ENCODE measurements around the gene SERPINA5.

Gene SERPINA5

GRCh38 chr14:94562022-94562421 lies 19.2 kb upstream of the SERPINA5 start:
- Mint-ChIP-seq H3K9me3 (no peaks in the 10 kb centered on the region), H3K36me3 (ENCODE audit: low read depth) (no peaks in the 10 kb centered on the region), H3K27ac (no peak overlapping the region), H3K27me3 (ENCODE audit: low read depth, poor library complexity) (peaks cover 17% of the 10 kb centered on the region), H3K4me1 (no peaks in the 10 kb centered on the region), H3K4me3 (no peak overlapping the region)
- no peak for TF ChIP-seq CTCF (IDR thresholded peaks at IDR 0.05)
- DNase-seq = no peak

GRCh38 chr14:94562941-94563883 lies 18.0 kb upstream of the SERPINA5 start:
- no peaks in the 10 kb centered on the region for H3K9me3 Mint-ChIP-seq
- H3K4me3 Mint-ChIP-seq = no peak overlapping the region
- no peak for DNase-seq
- H3K27me3 Mint-ChIP-seq (ENCODE audit: low read depth, poor library complexity) = peaks cover 20% of the 10 kb centered on the region
- no peaks in the 10 kb centered on the region for H3K4me1 Mint-ChIP-seq
- H3K36me3 Mint-ChIP-seq (ENCODE audit: low read depth) = no peaks in the 10 kb centered on the region
- H3K27ac Mint-ChIP-seq = no peak overlapping the region
- no peak for TF ChIP-seq CTCF (IDR thresholded peaks at IDR 0.05)

- H3K27me3 Mint-ChIP-seq (ENCODE audit: low read depth, poor library complexity) = peaks cover 26% of the 10 kb centered on the region
- no peak for DNase-seq
- no peak overlapping the region for H3K27ac Mint-ChIP-seq
- H3K4me3 Mint-ChIP-seq = no peak overlapping the region
- no peaks in the 10 kb centered on the region for H3K9me3 Mint-ChIP-seq
- TF ChIP-seq CTCF (IDR thresholded peaks at IDR 0.05) = no peak
- H3K36me3 Mint-ChIP-seq (ENCODE audit: low read depth) = no peaks in the 10 kb centered on the region
- H3K4me1 Mint-ChIP-seq = no peaks in the 10 kb centered on the region
Observed at GRCh38 chr14:94564381-94564780, 16.8 kb upstream of the SERPINA5 start.

- no peaks in the 10 kb centered on the region for H3K36me3 Mint-ChIP-seq (ENCODE audit: low read depth)
- no peaks in the 10 kb centered on the region for H3K9me3 Mint-ChIP-seq
- H3K27me3 Mint-ChIP-seq (ENCODE audit: low read depth, poor library complexity) = peaks cover 22% of the 10 kb centered on the region
- no peak for TF ChIP-seq CTCF (IDR thresholded peaks at IDR 0.05)
- no peak overlapping the region for H3K4me3 Mint-ChIP-seq
- no peak overlapping the region for H3K27ac Mint-ChIP-seq
- H3K4me1 Mint-ChIP-seq = peaks cover 14% of the 10 kb centered on the region
- no peak for DNase-seq
Observed at GRCh38 chr14:94568186-94568585, 13.0 kb upstream of the SERPINA5 start.

- peaks cover 27% of the 10 kb centered on the region for H3K4me1 Mint-ChIP-seq
- no peak for DNase-seq
- H3K27ac Mint-ChIP-seq = no peak overlapping the region
- H3K27me3 Mint-ChIP-seq (ENCODE audit: low read depth, poor library complexity) = peaks cover 22% of the 10 kb centered on the region
- no peak overlapping the region for H3K4me3 Mint-ChIP-seq
- no peaks in the 10 kb centered on the region for H3K9me3 Mint-ChIP-seq
- no peak for TF ChIP-seq CTCF (IDR thresholded peaks at IDR 0.05)
- H3K36me3 Mint-ChIP-seq (ENCODE audit: low read depth) = no peaks in the 10 kb centered on the region
Observed at GRCh38 chr14:94569381-94570001, 11.7 kb upstream of the SERPINA5 start.
